Measurements from ENCODE around the gene RAP1GDS1.
"Not testable (repeated sequence)": the region's sequence is repeated elsewhere in the genome, so short reads cannot be mapped to it uniquely, and the experiment has no call there.

The RAP1GDS1 gene

DNA sequence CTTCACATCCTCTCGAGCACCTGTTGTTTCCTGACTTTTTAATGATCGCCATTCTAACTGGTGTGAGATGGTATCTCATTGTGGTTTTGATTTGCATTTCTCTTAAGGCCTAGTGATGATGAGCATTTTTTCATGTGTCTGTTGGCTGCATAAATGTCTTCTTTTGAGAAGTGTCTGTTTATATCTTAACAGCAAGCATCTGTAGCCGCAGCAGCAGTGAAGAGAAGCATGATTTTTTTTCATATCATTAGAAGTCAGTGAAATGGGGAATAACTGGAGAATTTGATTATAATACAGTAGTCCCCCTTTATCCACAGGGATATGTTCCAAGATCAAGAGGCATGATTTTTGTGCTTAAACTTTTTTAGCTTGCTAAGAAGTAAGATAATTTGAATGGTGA lies 27.5 kb downstream of the RAP1GDS1 start:
- DNase-seq = not testable (repeated sequence)

DNA sequence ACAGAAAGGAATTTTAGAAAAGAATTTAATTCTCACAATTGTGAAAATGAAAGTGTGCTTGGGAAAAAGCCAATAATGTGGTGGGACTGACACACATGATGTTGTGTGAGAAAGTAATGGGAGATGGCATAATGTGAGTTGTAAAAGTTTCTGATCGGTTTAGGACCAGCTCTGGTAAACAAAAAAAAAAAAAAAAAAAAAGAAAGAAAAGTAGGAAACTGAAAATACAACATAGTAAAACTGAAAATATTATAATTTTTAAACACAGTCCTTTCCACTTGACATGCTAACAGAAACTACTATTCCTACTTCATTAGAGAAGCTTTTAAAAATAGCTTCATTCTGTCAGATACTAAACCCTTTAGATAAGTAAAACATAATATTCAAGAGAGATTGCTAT lies 28.2 kb downstream of the RAP1GDS1 start:
- DNase-seq = no peak

DNA sequence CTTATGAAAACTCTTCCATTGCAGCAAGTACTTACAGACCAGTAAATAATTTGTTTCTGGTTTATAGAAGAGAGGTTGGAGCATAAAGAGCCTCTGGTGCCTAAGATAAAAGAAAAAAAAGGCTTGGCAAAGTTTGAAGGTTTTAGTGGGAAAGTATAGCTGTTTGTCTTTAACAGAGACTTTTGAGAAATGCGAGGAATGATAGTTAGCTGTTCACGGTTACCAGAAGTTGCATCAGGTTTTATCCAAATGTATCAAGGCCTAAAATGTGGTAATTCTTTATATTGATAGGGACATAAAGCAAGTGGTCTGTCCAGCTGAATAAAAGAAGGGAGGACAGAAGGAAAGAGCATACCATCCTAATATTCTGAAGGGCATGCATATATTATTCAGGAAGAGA lies 29.3 kb downstream of the RAP1GDS1 start:
- no peak for DNase-seq

DNA sequence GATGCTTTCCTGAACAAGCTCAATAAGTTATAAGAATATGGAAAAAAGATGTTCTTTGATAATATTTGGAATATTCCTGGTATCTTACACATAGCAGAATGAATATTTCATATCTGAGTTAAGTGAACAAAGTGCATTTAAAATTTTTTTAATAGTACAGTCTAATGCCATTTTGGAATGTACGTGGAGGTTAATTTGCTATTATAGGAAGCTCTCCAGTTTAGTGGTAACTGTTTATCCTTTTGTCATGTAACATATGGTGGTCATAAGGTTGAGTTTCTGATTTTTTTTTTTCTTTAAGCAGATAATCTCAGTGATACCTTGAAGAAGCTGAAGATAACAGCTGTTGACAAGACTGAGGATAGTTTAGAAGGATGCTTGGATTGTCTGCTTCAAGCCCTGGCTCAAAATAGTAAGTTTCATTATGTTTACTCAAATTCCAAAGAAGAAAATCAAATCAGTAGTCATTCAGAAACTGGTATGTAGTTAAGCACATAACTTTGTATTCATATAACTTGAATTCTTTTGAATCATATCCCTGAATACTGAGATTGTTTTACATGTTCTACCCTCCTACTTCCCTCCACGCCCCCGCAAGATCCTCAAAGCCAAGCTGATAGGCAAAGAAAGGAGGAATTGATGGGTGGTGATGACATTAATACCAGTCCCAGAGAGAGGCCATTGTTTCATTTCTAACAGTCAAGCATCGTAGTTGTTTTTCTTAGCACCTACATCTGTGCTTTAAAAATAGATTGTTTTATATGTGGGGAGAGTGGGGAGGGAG lies 32.1 kb downstream of the RAP1GDS1 start:
- DNase-seq = no peak

- no peak for DNase-seq
Observed at GRCh38 chr4:98298022-98298421, 36.8 kb downstream of the RAP1GDS1 start.

DNA sequence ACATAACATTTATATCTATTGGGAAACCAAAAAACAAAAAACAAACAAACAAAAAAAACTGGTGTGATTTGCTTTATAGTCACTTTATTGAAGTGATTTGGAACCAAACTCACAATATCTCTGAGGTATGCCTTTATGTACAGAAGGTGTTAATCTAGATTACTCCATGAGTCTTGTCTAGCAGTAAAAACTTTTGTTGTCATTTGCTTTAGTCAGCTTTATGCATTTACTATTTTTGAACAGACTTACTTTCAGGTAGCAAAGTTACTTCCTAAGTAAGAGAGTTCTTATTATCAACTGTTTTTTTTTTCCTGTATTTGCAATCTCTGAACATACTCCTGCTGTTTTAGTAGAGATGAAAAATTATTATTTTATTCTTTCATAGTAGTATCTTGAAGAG lies 39.5 kb downstream of the RAP1GDS1 start:
- DNase-seq = no peak

DNA sequence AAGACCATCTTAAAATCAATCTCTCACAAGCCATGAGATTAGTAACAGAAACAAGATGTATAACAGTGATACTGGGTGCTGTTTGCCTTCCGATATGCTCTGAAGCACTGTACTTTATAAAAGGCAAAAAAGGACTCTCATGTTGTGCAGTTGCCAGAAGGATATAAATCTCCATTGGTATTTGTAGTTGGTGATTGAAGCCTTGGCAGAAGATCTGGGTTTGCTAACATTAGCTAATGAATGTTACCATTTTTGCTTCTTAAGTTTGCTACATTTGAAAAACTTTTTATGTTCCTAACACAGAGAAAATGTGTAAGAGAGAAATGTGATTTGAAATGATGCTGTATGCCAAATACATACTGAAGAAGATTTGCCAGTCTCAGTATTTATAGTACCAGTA lies 44.4 kb downstream of the RAP1GDS1 start:
- DNase-seq = no peak

GRCh38 chr4:98310867-98311266 lies 49.7 kb downstream of the RAP1GDS1 start:
- no peak for DNase-seq

DNA sequence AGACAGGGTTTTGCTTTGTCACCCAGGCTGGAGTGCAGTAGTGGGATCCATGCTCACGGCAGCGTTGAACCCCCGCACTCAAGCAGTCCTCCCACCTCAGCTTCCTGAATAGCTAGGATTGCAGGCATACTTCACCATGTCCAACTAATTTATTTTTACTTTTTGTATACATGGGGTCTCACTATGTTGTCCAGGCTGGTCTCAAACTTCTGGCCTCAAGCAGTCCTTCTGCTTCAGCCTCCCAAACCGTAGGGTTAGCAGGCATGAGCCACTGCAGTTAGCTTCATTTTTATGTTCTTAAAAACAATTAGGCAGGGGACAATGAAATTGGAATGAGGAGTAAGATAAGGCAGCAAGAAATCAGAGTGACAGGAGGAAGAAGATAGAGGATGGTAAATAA lies 50.5 kb downstream of the RAP1GDS1 start:
- DNase-seq = no peak

DNA sequence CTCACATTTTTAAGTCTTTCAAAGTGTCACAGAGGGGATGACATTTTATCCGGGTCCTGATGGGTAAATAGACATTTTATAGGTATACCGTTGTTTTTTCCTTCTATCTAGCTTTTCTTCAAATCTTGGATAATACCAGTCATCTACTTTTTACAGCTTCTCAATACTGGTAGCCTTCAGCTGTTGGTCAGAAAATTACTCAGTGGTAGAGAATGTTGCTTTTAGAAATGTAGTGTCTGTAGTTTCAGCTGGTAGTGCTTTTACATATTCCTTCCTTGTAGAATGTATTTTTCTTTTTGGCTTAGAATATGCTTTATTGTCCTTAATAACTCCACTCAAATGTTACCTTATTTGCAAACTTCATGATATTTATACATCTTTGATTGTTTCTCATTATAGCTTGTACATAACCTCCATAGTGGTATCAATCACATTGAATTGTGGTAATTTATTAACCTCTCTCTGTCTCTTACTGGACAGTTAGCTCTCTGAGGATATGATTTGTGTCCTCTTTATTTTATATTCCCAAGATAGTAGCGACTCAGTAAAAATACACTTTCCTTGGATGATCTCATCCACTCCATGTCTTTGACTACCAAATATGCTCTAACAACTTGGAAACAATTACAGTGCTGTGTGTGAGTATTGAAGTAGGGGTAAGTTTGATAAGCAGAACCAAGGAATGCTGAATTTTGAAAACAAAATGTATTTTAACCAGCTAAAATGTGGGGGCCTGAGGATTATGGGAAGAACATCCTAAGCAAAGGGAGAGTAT lies 53.8 kb downstream of the RAP1GDS1 start:
- DNase-seq = no peak

DNA sequence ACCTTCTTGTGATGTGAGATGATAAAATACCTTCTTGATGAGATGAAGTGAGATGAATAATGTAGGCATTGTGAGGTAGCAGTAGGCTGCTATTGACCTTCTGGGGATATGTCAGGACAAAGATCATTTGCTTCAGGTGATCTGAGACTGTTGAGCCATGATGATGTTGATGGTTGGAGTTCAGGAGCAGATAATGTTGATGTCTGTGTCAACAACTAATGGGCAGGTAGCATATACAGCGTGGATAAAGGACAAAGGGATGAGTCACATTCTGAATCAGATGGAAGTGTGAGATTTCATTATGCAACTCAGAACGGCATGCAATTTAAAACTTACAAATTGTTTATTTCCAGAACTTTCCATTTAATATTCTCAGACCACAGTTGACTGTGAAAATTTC lies 57.3 kb downstream of the RAP1GDS1 start:
- no peak for DNase-seq

DNA sequence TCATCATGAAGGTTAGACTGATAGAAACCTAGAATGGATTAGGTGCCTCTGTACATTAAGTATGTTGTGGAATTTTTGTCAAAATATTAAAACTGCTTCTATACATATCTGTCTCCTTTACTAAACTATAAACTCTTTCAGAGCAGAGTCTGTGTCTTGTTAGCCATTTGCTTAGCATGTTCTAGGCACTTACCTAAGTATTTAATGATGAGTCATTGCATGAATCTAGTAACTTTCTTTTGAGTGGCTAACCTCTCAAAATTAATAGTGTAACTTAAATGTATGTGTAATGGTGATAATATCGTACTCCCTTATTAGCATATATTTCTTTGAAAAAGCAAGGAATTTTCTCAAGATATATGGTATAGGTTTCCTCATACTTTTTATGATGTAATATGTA lies 57.8 kb downstream of the RAP1GDS1 start:
- no peak for DNase-seq

DNA sequence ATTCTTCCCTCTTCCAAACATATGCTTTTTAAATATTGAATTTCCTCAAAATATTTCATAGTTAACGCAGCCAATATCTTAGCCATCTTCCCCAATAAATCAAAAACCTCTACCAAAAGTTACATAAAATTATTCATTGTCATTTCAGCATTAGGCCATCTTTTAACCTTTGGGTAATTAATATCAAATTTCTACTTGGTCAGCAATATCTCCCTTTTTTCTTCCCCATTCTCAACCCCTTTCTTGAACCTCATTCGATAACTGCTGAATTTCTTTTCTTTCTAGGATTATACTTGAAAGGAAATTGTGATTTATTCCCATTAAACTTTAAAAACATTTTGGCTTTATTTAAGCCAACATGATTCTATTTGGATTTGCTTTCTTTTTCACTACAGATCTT lies 65.0 kb downstream of the RAP1GDS1 start:
- no peak for DNase-seq

- DNase-seq = no peak
Observed at GRCh38 chr4:98327694-98328093, 66.5 kb downstream of the RAP1GDS1 start.

DNA sequence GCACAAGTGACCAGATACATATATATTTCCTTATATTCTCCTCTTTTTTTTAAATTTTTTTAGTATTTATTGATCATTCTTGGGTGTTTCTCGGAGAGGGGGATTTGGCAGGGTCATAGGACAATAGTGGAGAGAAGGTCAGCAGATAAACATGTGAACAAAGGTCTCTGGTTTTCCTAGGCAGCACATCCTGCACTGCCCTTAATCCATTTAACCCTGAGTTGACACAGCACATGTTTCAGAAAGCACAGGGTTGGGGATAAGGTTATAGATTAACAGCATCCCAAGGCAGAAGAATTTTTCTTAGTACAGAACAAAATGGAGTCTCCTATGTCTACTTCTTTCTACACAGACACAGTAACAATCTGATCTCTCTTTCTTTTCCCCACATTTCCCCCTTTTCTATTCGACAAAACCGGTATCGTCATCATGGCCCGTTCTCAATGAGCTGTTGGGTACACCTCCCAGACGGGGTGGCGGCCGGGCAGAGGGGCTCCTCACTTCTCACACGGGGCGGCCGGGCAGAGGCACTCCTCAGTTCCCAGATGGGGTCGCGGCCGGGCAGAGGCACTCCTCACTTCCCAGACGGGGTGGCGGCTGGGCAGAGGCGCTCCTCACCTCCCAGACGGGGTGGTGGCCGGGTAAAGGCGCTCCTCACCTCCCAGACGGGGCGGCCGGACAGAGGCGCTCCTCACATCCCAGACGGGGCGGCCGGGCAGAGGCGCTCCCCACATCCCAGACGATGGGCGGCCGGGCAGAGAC lies 68.9 kb downstream of the RAP1GDS1 start:
- not testable (repeated sequence) for DNase-seq

- no peak for DNase-seq
Observed at GRCh38 chr4:98332017-98332416, 70.8 kb downstream of the RAP1GDS1 start.

- no peak for DNase-seq
Observed at GRCh38 chr4:98334461-98334860, 73.3 kb downstream of the RAP1GDS1 start.

DNA sequence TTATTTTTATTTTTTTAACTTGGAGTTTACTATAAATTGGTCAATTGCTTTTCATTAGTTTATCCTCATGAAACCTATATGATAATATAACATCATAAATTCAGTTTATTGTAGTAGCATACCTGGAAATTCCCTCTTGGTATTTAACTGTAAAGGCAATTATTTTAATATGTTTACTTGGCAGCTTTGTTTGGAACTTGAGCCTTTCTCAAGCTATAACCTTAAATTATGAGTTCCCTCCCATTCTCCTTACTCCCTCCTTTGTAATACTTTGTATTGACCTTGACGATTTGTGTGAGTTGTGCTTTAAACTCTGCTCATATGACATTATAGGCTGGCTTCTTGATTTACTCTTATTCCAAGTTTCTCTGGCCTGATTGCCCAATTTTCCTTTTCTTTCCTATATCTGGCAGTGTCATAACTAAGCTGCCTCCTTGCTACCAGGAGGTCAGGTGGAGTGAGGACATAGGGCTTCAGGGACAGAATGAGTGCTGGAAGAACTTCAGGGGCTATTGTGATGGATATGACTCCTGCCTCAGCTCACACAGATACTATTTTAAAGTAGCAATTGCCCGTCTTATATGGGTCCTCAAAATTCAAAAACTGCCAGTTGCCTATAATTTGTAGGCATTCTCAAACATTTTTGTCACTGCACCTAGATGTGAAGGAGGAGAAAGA lies 77.7 kb downstream of the RAP1GDS1 start:
- no peak for DNase-seq

- no peak for DNase-seq
Observed at GRCh38 chr4:98341309-98341708, 80.1 kb downstream of the RAP1GDS1 start.

DNA sequence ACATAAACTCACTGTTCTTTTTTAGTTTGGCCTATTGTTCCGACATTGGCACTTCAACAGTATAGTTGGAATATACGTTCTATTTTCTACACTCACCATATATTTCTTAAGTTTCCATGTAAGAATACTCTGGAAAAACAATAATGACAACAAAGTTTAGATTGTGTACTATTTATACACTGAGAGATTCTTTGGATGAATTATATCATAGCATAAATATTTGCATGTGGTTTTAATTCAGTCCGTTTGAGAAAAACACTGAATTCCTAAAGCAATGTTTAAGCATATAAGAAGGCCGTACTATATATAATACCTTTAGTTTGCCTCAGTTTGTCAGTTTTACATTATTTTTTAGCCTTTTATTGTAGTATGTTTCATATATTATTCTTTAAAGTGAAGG lies 82.4 kb downstream of the RAP1GDS1 start:
- DNase-seq = no peak

DNA sequence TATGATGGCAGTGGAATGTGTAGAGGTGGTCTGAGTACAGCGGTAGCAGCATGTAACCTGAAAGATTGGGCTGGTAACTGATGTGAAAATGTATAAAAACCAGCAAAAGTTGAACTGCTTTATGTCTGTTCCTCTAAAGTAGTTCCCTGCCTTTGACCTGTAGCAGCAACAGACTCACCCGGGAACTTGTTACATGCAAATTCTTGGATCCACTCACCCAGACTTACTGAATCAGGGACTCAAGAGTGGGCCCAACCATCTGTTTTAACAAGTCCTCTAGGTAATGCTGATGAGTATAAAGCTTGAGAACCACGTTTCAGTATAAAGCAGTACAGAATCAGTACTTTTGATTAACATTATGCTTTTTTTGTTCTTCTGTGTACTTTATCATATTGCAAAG lies 84.7 kb downstream of the RAP1GDS1 start:
- DNase-seq = no peak

- DNase-seq = no peak
Observed at GRCh38 chr4:98352396-98352795, 91.2 kb downstream of the RAP1GDS1 start.

- DNase-seq = no peak
Observed at GRCh38 chr4:98352940-98353339, 91.8 kb downstream of the RAP1GDS1 start.

Measured in activated naive CD4-positive, alpha-beta T cell treated with anti-CD3 and anti-CD28 coated beads, Interleukin-2, amount 50 U/mL, for 16 hours (primary cell).